ENCODE results near the gene HIPK1. TPM values are rescaled to one million over a fixed set of nuclear protein-coding genes. Genes with fewer than 3 reads are reported as not detected.

Gene HIPK1
- total and polyA plus RNA-seq, 3 donors from 2014 or later = 102 to 128 (median 116) TPM

GRCh38 chr1:113912594-113913311 is 16.4 kb upstream of the HIPK1 start:
- DNase-seq = peak; percentile 70
- intact Hi-C loops (cut with DNase I; ENCODE audit: low total_unique reads) = no loop called here

GRCh38 chr1:113913312-113913668 is 15.8 kb upstream of the HIPK1 start:
- intact Hi-C loops (cut with DNase I; ENCODE audit: low total_unique reads) = no loop called here
- Histone ChIP-seq H3K27me3 (no peaks in the 10 kb centered on the region), H3K4me3 (no peak overlapping the region), H3K36me3 (ENCODE audit: low read depth, missing control alignments) (no peaks in the 10 kb centered on the region), H3K27ac (no peak overlapping the region), H3K4me1 (no peaks in the 10 kb centered on the region), H3K9me3 (no peaks in the 10 kb centered on the region)
- WGBS, 2 donors = 34 to 43% methylated on average over 3 of the region's 3 CpGs
- no peak for DNase-seq
- TF ChIP-seq POLR2A (IDR thresholded peaks at IDR 0.05) = no peak
- TF ChIP-seq, protein P1, sequence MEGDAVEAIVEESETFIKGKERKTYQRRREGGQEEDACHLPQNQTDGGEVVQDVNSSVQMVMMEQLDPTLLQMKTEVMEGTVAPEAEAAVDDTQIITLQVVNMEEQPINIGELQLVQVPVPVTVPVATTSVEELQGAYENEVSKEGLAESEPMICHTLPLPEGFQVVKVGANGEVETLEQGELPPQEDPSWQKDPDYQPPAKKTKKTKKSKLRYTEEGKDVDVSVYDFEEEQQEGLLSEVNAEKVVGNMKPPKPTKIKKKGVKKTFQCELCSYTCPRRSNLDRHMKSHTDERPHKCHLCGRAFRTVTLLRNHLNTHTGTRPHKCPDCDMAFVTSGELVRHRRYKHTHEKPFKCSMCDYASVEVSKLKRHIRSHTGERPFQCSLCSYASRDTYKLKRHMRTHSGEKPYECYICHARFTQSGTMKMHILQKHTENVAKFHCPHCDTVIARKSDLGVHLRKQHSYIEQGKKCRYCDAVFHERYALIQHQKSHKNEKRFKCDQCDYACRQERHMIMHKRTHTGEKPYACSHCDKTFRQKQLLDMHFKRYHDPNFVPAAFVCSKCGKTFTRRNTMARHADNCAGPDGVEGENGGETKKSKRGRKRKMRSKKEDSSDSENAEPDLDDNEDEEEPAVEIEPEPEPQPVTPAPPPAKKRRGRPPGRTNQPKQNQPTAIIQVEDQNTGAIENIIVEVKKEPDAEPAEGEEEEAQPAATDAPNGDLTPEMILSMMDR (IDR thresholded peaks at IDR 0.05) = no peak

More at GRCh38 chr1:113912594-113913311, 16.4 kb upstream of the HIPK1 start:
- no peaks in the 10 kb centered on the region for H3K9me3 ChIP-seq
- TF ChIP-seq, protein P1 (IDR thresholded peaks at IDR 0.05) = no peak
- TF ChIP-seq POLR2A (IDR thresholded peaks at IDR 0.05) = no peak
- H3K27ac ChIP-seq = no peak overlapping the region
- no peak overlapping the region for H3K4me3 ChIP-seq
- H3K36me3 ChIP-seq (ENCODE audit: low read depth, missing control alignments) = no peaks in the 10 kb centered on the region
- no peaks in the 10 kb centered on the region for H3K27me3 ChIP-seq
- no peaks in the 10 kb centered on the region for H3K4me1 ChIP-seq
- WGBS, 2 donors = 33 to 53% methylated on average over 6 of the region's 6 CpGs

DNA sequence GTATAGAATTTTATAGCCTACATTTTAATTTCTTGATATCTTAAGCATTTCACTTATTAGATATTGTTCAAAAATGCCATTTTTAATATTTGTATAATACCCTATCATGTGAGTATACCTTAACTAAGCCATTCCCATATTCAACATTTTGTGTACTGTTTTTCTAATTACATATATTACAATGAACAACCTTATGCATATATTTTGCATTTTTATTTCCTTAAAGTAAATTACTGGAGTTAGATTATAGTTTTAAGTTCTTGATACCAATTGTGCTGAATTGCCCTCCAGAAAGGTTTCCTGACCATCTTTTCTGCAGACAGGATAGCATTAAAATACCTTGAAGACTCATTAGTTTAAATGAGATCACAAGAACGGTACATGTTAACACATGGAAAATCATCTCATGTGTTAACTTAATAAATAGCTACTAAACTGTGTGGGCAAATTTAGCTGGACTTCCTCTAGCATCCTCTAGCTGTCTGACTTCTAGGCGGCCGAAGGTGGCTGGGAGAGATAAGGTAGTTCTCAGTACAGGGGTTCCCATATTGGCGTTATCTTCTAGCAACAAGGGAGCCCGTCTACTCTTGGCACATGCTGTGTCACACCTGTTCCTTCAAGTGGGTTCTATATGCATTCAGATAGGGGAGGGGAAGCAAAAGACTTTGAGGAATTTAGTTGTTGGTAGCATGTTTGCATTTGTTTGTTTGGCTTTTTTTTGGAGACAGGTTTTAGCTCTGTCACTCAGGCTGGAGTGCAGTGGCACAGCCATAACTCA is 15.0 kb upstream of the HIPK1 start:
- intact Hi-C loops (cut with DNase I; ENCODE audit: low total_unique reads) = no loop called here
- DNase-seq = no peak
- H3K4me3 ChIP-seq = no peak overlapping the region
- no peak overlapping the region for H3K27ac ChIP-seq
- no peaks in the 10 kb centered on the region for H3K4me1 ChIP-seq
- no peaks in the 10 kb centered on the region for H3K9me3 ChIP-seq
- no peaks in the 10 kb centered on the region for H3K36me3 ChIP-seq (ENCODE audit: low read depth, missing control alignments)
- TF ChIP-seq, protein P1 (IDR thresholded peaks at IDR 0.05) = no peak
- TF ChIP-seq POLR2A (IDR thresholded peaks at IDR 0.05) = no peak
- no peaks in the 10 kb centered on the region for H3K27me3 ChIP-seq
- WGBS, 2 donors = 68 to 83% methylated on average over 5 of the region's 5 CpGs

DNA sequence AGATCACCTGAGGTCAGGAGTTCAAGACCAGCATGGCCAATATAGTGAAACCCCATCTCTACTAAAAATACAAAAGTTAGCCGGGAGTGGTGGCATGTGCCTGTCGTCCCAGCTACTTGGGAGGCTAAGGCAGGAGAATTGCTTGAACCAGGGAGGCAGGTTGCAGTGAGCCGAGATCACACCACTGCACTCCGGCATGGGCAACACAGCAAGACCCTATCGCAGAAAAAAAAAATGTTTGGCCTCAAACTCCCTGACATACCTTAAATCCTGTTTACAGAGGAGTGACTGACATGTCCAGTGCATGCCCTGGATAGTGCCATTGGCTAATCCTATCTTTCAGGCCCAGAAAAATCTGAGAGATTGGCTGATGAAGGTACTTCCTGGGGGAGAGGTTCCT is 12.2 kb upstream of the HIPK1 start:
- DNase-seq = no peak
- TF ChIP-seq POLR2A (IDR thresholded peaks at IDR 0.05) = no peak
- TF ChIP-seq, protein P1 (IDR thresholded peaks at IDR 0.05) = no peak
- H3K4me3 ChIP-seq = no peak overlapping the region
- H3K9me3 ChIP-seq = no peaks in the 10 kb centered on the region
- H3K27me3 ChIP-seq = no peaks in the 10 kb centered on the region
- H3K27ac ChIP-seq = no peak overlapping the region
- intact Hi-C loops (cut with DNase I; ENCODE audit: low total_unique reads) = no loop called here
- 96 to 98% methylated on average over 5 of the region's 5 CpGs for WGBS, 2 donors
- H3K4me1 ChIP-seq = no peaks in the 10 kb centered on the region
- H3K36me3 ChIP-seq (ENCODE audit: low read depth, missing control alignments) = no peaks in the 10 kb centered on the region

Data from testis (tissue), 3 donors.